IMR-90 (cell line): ENCODE results near the gene OR4Q3. TPM values are rescaled to one million over a fixed set of nuclear protein-coding genes. Genes with fewer than 3 reads are reported as not detected.

Experiments used
- ATAC-seq: fragments of 200-7000 bp; cut with Tn5 transposase; 2 replicates; pipeline ENCODE4 v1.9.1; 2020; ENCODE audit warnings: low read depth, mild to moderate bottlenecking, moderate library complexity
- BruUV-seq: library from RNA; stranded (reverse); fragments of 400-500 nt; replicated peaks from 2 replicates; lab custom pipeline; 2021; lab: Mats Ljungman, UMichigan
- CTCF ChIA-PET: fragments of 300-600 bp; formaldehyde crosslinking; extraction: SDS; loops from one replicate; lab custom pipeline; 2021; ENCODE audit warnings: antibody characterized with exemption; lab: Yijun Ruan, JAX
- POLR2A ChIA-PET: fragments of 300-600 bp; sonication (Branson Sonifier 250); formaldehyde crosslinking; loops from one replicate; lab custom pipeline; 2022; ENCODE audit warnings: antibody characterized with exemption; ENCODE audit not compliant: unreplicated experiment; lab: Charles Lee
- DNase-seq: peaks from one replicate; pipeline ENCODE4 v3.0.0; 2013
- H2AFZ ChIP-seq: replicated peaks from 2 replicates; pipeline ENCODE3; 2013; ENCODE audit warnings: low read length, mild to moderate bottlenecking; ENCODE audit not compliant: poor library complexity
- H2AK5ac ChIP-seq: 2 replicates; pipeline ENCODE4 v1.6.1; 2013; ENCODE audit warnings: low read depth, low read length, inconsistent platforms
- H2AK9ac ChIP-seq: replicated peaks from 2 replicates; pipeline ENCODE3; 2013; ENCODE audit warnings: mild to moderate bottlenecking, low read depth, low read length, moderate library complexity; ENCODE audit not compliant: poor library complexity
- H2BK120ac ChIP-seq: 2 replicates; pipeline ENCODE4 v1.6.1; 2013; ENCODE audit warnings: low read depth, low read length, inconsistent platforms
- H2BK15ac ChIP-seq: 3 replicates; pipeline ENCODE4 v1.6.1; 2013; ENCODE audit warnings: low read depth, low read length, inconsistent platforms
- H2BK20ac ChIP-seq: 2 replicates; pipeline ENCODE4 v1.6.1; 2013; ENCODE audit warnings: low read depth, mild to moderate bottlenecking, inconsistent platforms, low read length, moderate library complexity
- H2BK5ac ChIP-seq: 2 replicates; pipeline ENCODE4 v1.6.1; 2013; ENCODE audit warnings: mild to moderate bottlenecking, low read depth, low read length, inconsistent platforms; ENCODE audit not compliant: poor library complexity, severe bottlenecking
- H3K14ac ChIP-seq: replicated peaks from 2 replicates; pipeline ENCODE4 v1.6.1; 2013; ENCODE audit warnings: low read depth, low read length, inconsistent platforms
- H3K18ac ChIP-seq: 2 replicates; pipeline ENCODE4 v1.6.1; 2013; ENCODE audit warnings: low read depth, low read length, control low read depth
- H3K23ac ChIP-seq: 2 replicates; pipeline ENCODE4 v1.6.1; 2013; ENCODE audit warnings: low read depth, low read length, inconsistent platforms
- H3K27ac ChIP-seq: 2 replicates; pipeline ENCODE4 v1.5.1; 2013; ENCODE audit warnings: mild to moderate bottlenecking, control low read depth, low read length; ENCODE audit not compliant: insufficient read depth
- H3K27me3 ChIP-seq: 2 replicates; pipeline ENCODE4 v1.6.1; 2013; ENCODE audit warnings: low read length; ENCODE audit not compliant: control insufficient read depth, insufficient read depth
- H3K36me3 ChIP-seq: 2 replicates; pipeline ENCODE4 v1.6.1; 2013; ENCODE audit warnings: low read length, mixed read lengths; ENCODE audit not compliant: control insufficient read depth, insufficient read depth
- H3K4ac ChIP-seq: 2 replicates; pipeline ENCODE4 v1.6.1; 2013; ENCODE audit warnings: low read depth, low read length, inconsistent platforms
- H3K4me1 ChIP-seq: 2 replicates; pipeline ENCODE4 v1.6.1; 2013; ENCODE audit warnings: low read length, mixed read lengths; ENCODE audit not compliant: control insufficient read depth, insufficient read depth
- H3K4me2 ChIP-seq: 2 replicates; pipeline ENCODE4 v1.6.1; 2013; ENCODE audit warnings: low read depth, mild to moderate bottlenecking, control low read depth, low read length, moderate library complexity
- H3K4me3 ChIP-seq: 2 replicates; pipeline ENCODE4 v1.5.1; 2013; ENCODE audit warnings: low read depth, mild to moderate bottlenecking, control low read depth, low read length, moderate library complexity; ENCODE audit not compliant: insufficient read depth
- H3K56ac ChIP-seq: 2 replicates; pipeline ENCODE4 v1.6.1; 2013; ENCODE audit warnings: low read length, inconsistent platforms; ENCODE audit not compliant: insufficient read depth; ENCODE audit errors: extremely low read depth
- H3K79me1 ChIP-seq, 2 experiments: 2 replicates each; pipeline ENCODE4 v1.6.1; 2013; ENCODE audit warnings: low read length in 2 of 2, inconsistent platforms in 1 of 2, low read depth in 1 of 2
- H3K9ac ChIP-seq: 2 replicates; pipeline ENCODE4 v1.6.1; 2013; ENCODE audit warnings: low read depth, low read length, control low read depth
- H3K9me1 ChIP-seq: 2 replicates; pipeline ENCODE4 v1.6.1; 2013; ENCODE audit warnings: low read length, inconsistent platforms; ENCODE audit not compliant: insufficient read depth
- H3K9me3 ChIP-seq: 2 replicates; pipeline ENCODE4 v1.6.1; 2013; ENCODE audit warnings: low read length; ENCODE audit not compliant: control insufficient read depth, insufficient read depth
- H4K20me1 ChIP-seq: 2 replicates; pipeline ENCODE4 v1.6.1; 2013; ENCODE audit warnings: low read length, inconsistent platforms; ENCODE audit not compliant: insufficient read depth
- H4K5ac ChIP-seq: 2 replicates; pipeline ENCODE4 v1.6.1; 2013; ENCODE audit warnings: mild to moderate bottlenecking, low read depth, low read length, control low read depth
- H4K8ac ChIP-seq, 2 experiments: 2 replicates each; pipeline ENCODE4 v1.6.1; 2013; ENCODE audit warnings: low read depth in 2 of 2, low read length in 2 of 2, control low read depth in 1 of 2, inconsistent platforms in 1 of 2
- H4K91ac ChIP-seq: 2 replicates; pipeline ENCODE4 v1.6.1; 2013; ENCODE audit warnings: low read depth, low read length, inconsistent platforms; ENCODE audit not compliant: insufficient read depth
- BHLHE40 ChIP-seq: fragments of 150-350 bp; IDR thresholded peaks from 2 replicates; pipeline ENCODE4 v1.6.1; 2016; ENCODE audit warnings: mild to moderate bottlenecking, low read depth, low read length
- CEBPB ChIP-seq: IDR thresholded peaks from 2 replicates; pipeline ENCODE4 v1.6.1; 2012; ENCODE audit warnings: low read depth, low read length, improper control_type of control experiment
- CHD1 ChIP-seq: IDR thresholded peaks from 2 replicates; pipeline ENCODE4 v1.6.1; 2012; ENCODE audit warnings: low read depth, low read length, improper control_type of control experiment
- FOS ChIP-seq: fragments of 150-350 bp; IDR thresholded peaks from 2 replicates; pipeline ENCODE4 v1.6.1; 2016; ENCODE audit warnings: low read depth, low read length
- MAFK ChIP-seq: IDR thresholded peaks from 2 replicates; pipeline ENCODE4 v1.6.1; 2012; ENCODE audit warnings: low read depth, low read length, improper control_type of control experiment
- MXI1 ChIP-seq: IDR thresholded peaks from 2 replicates; pipeline ENCODE4 v1.6.1; 2012; ENCODE audit warnings: low read depth, mild to moderate bottlenecking, low read length, moderate library complexity, borderline replicate concordance
- NFE2L2 ChIP-seq: fragments of 150-350 bp; IDR thresholded peaks from 2 replicates; pipeline ENCODE4 v1.6.1; 2016; ENCODE audit warnings: low read depth, mild to moderate bottlenecking, low read length
- RAD21 ChIP-seq: IDR thresholded peaks from 2 replicates; pipeline ENCODE4 v1.6.1; 2012; ENCODE audit warnings: low read length, improper control_type of control experiment
- RCOR1 ChIP-seq: IDR thresholded peaks from 2 replicates; pipeline ENCODE4 v1.6.1; 2012; ENCODE audit warnings: mild to moderate bottlenecking, low read length, improper control_type of control experiment; ENCODE audit not compliant: insufficient replicate concordance
- SMC3 ChIP-seq: fragments of 150-350 bp; IDR thresholded peaks from 2 replicates; pipeline ENCODE4 v1.6.1; 2016; ENCODE audit warnings: low read depth, mild to moderate bottlenecking, antibody characterized with exemption, low read length, moderate library complexity
- dilution Hi-C: fragments of 300-500 bp; cut with HindIII; formaldehyde crosslinking; loops from one replicate; pipeline ENCODE4 v1.14.3; 2018; ENCODE audit warnings: low sequenced_read_pairs; ENCODE audit not compliant: unreplicated experiment
- in situ Hi-C: fragments of 300-500 bp; cut with MboI; formaldehyde crosslinking; loops from 3 replicates; pipeline ENCODE4 v1.14.3; 2019; ENCODE audit warnings: low sequenced_read_pairs, inconsistent platforms, mixed read lengths
- intact Hi-C: fragments of 100-400 bp; cut with micrococcal nuclease; formaldehyde crosslinking; loops from 2 replicates; pipeline ENCODE4 v1.10.0; 2022
- polyA plus RNA-seq, 3 experiments: library from polyadenylated mRNA; depleted of rRNA; stranded (reverse); fragments of >200 nt; gene quantifications; 2 replicates each; pipeline ENCODE4 v1.2.3, GENCODE V29; 2012; ENCODE audit warnings: low replicate concordance in 1 of 3
- total RNA-seq: library from RNA; depleted of rRNA; stranded (reverse); fragments of >200 nt; gene quantifications from 2 replicates; pipeline ENCODE4 v1.2.3, GENCODE V29; 2012
- TF ChIP-seq, protein P1 (sequence below): fragments of 150-350 bp; IDR thresholded peaks from 2 replicates; pipeline ENCODE4 v1.6.1; 2016; ENCODE audit warnings: low read depth, mild to moderate bottlenecking, low read length, moderate library complexity, borderline replicate concordance
- TF ChIP-seq, protein P2 (sequence below): conservative IDR thresholded peaks from 2 replicates; pipeline ENCODE4 v1.5.1; 2012; ENCODE audit warnings: mild to moderate bottlenecking, low read depth, low read length, improper control_type of control experiment
- TF ChIP-seq, protein P3 (sequence below): fragments of 150-350 bp; IDR thresholded peaks from 2 replicates; pipeline ENCODE4 v1.6.1; 2017; ENCODE audit warnings: mild to moderate bottlenecking, antibody characterized with exemption, low read length, low read depth

OR4Q3 gene
- total and polyA plus RNA-seq, 2 of the 4 experiments (the other 2 are of a cell fraction) = not detected

DNA sequence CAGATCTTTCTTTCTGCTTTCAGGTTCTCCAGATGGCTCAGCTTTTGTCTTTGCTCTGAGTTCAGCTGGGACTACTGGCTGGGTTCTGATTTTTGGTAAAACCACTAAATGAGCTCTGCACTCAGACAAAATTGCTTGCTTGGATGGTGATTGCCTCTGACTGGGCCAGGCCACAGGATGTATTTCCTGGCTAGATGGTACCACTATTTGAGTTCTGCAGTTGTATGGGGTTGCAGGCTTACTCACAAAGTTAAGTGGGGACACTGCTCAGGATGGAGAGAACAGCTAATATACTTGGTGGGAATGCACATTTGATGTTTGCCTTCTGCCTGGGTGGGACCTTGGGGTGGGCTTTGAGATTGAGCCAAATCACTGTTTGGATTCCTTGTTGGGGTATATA is 14.0 kb upstream of the OR4Q3 start:
- H3K4me2 ChIP-seq = no peak overlapping the region
- DNase-seq = no peak
- H4K91ac ChIP-seq = no peak overlapping the region
- no peaks in the 10 kb centered on the region for H4K20me1 ChIP-seq
- in situ Hi-C loops = no loop called here
- H4K8ac ChIP-seq = no peak overlapping the region
- H3K23ac ChIP-seq = no peak overlapping the region
- no peaks in the 10 kb centered on the region for H3K36me3 ChIP-seq
- H3K4me3 ChIP-seq = no peak overlapping the region
- H3K9ac ChIP-seq = no peak overlapping the region
- H2AK5ac ChIP-seq = no peak overlapping the region
- intact Hi-C loops = no loop called here
- H2AK9ac ChIP-seq = no peak overlapping the region
- no peak overlapping the region for H3K27ac ChIP-seq
- no peak overlapping the region for H3K56ac ChIP-seq
- H2BK20ac ChIP-seq = no peak overlapping the region
- H2BK5ac ChIP-seq = no peak overlapping the region
- no peak overlapping the region for H2AFZ ChIP-seq
- H3K27me3 ChIP-seq = no peaks in the 10 kb centered on the region
- H4K5ac ChIP-seq = no peak overlapping the region
- dilution Hi-C loops = no loop called here
- H3K4ac ChIP-seq = no peak overlapping the region
- ATAC-seq = no peak
- ChIA-PET CTCF (no interaction called here), POLR2A (no interaction called here)
- H2BK120ac ChIP-seq = no peak overlapping the region
- H3K18ac ChIP-seq = no peak overlapping the region
- peaks cover 25% of the 10 kb centered on the region for H3K9me3 ChIP-seq
- BruUV-seq = no TSS peak
- no peak overlapping the region for H2BK15ac ChIP-seq
- H3K4me1 ChIP-seq = no peaks in the 10 kb centered on the region
- no peak overlapping the region for H3K14ac ChIP-seq
- no peaks in the 10 kb centered on the region for H3K79me1 ChIP-seq
- TF ChIP-seq CHD1 (no peak), MAFK (no peak), MXI1 (no peak), BHLHE40 (no peak), NFE2L2 (no peak), FOS (no peak), RCOR1 (no peak), SMC3 (no peak), CEBPB (no peak), RAD21 (no peak)
- TF ChIP-seq, protein P1, sequence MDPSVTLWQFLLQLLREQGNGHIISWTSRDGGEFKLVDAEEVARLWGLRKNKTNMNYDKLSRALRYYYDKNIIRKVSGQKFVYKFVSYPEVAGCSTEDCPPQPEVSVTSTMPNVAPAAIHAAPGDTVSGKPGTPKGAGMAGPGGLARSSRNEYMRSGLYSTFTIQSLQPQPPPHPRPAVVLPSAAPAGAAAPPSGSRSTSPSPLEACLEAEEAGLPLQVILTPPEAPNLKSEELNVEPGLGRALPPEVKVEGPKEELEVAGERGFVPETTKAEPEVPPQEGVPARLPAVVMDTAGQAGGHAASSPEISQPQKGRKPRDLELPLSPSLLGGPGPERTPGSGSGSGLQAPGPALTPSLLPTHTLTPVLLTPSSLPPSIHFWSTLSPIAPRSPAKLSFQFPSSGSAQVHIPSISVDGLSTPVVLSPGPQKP = no peak
- TF ChIP-seq, protein P2, sequence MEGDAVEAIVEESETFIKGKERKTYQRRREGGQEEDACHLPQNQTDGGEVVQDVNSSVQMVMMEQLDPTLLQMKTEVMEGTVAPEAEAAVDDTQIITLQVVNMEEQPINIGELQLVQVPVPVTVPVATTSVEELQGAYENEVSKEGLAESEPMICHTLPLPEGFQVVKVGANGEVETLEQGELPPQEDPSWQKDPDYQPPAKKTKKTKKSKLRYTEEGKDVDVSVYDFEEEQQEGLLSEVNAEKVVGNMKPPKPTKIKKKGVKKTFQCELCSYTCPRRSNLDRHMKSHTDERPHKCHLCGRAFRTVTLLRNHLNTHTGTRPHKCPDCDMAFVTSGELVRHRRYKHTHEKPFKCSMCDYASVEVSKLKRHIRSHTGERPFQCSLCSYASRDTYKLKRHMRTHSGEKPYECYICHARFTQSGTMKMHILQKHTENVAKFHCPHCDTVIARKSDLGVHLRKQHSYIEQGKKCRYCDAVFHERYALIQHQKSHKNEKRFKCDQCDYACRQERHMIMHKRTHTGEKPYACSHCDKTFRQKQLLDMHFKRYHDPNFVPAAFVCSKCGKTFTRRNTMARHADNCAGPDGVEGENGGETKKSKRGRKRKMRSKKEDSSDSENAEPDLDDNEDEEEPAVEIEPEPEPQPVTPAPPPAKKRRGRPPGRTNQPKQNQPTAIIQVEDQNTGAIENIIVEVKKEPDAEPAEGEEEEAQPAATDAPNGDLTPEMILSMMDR = no peak
- TF ChIP-seq, protein P3, sequence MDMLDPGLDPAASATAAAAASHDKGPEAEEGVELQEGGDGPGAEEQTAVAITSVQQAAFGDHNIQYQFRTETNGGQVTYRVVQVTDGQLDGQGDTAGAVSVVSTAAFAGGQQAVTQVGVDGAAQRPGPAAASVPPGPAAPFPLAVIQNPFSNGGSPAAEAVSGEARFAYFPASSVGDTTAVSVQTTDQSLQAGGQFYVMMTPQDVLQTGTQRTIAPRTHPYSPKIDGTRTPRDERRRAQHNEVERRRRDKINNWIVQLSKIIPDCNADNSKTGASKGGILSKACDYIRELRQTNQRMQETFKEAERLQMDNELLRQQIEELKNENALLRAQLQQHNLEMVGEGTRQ = no peak
- no peaks in the 10 kb centered on the region for H3K9me1 ChIP-seq
